Thyroid gland (tissue), 4 donors: ENCODE data around the gene SPATS2L.

Source experiments
- CTCF ChIP-seq, 6 experiments: fragments of 200-600 bp in 3 of 6; fragments of 450-650 bp in 3 of 6; sonication (generic) in 3 of 6; IDR thresholded peaks; one replicate each; pipeline ENCODE4 v1.5.1; 2016 to 2019; ENCODE audit warnings: antibody characterized with exemption in 6 of 6, mild to moderate bottlenecking in 2 of 6, inconsistent platforms in 1 of 6, moderate library complexity in 1 of 6
- POLR2A ChIP-seq, 2 donors: fragments of 450-650 bp; IDR thresholded peaks; one replicate each; pipeline ENCODE4 v1.6.1; 2017; ENCODE audit warnings: antibody characterized with exemption in 2 of 2, mild to moderate bottlenecking in 2 of 2, moderate library complexity in 1 of 2

- TF ChIP-seq CTCF (IDR thresholded peaks at IDR 0.05) (no peak), POLR2A (IDR thresholded peaks at IDR 0.05) (no peak)
These were observed 165.6 kb downstream of the SPATS2L start for GRCh38 chr2:200471928-200472645.
